D721Med (cell line): ENCODE data around the gene EPHA8.

ENCODE experiments used
- DNase-seq: peaks from one replicate; pipeline ENCODE4 v3.0.0; 2011; ENCODE audit warnings: low spot score; ENCODE audit not compliant: insufficient read length
- FAIRE-seq: peaks from 2 replicates; lab custom pipeline; 2011; peaks lifted over from hg19 to GRCh38; lab: Jason Lieb, UNC
- CTCF ChIP-seq: IDR thresholded peaks from 2 replicates; pipeline ENCODE4 v1.5.1; 2012; ENCODE audit warnings: mild to moderate bottlenecking, control low read depth; ENCODE audit not compliant: insufficient read depth; ENCODE audit errors: missing control alignments

The EPHA8 gene

GRCh38 chr1:22535399-22535798 lies 27.9 kb upstream of the EPHA8 start:
- TF ChIP-seq CTCF: no peak
- no peak for DNase-seq
- FAIRE-seq: no peak

GRCh38 chr1:22536506-22536905 lies 26.8 kb upstream of the EPHA8 start:
- no peak for TF ChIP-seq CTCF
- DNase-seq: no peak
- no peak for FAIRE-seq

GRCh38 chr1:22537441-22538139 lies 25.7 kb upstream of the EPHA8 start:
- no peak for FAIRE-seq
- TF ChIP-seq CTCF: no peak
- DNase-seq: no peak

- TF ChIP-seq CTCF: no peak
- no peak for DNase-seq
- FAIRE-seq: no peak
These were observed 23.7 kb upstream of the EPHA8 start for GRCh38 chr1:22539510-22540118.

- TF ChIP-seq CTCF: no peak
- FAIRE-seq: no peak
- no peak for DNase-seq
These were observed 23.0 kb upstream of the EPHA8 start for GRCh38 chr1:22540337-22540736.

- DNase-seq: no peak
- no peak for TF ChIP-seq CTCF
- no peak for FAIRE-seq
These were observed 20.4 kb upstream of the EPHA8 start for GRCh38 chr1:22542886-22543285.

- FAIRE-seq (no peak), DNase-seq (no peak)
- TF ChIP-seq CTCF: no peak
These were observed 19.6 kb upstream of the EPHA8 start for GRCh38 chr1:22543679-22544078.
